Endodermal cell (in vitro differentiated cells): Measurements from ENCODE around the gene PLCE1. TPM values are rescaled to one million over a fixed set of nuclear protein-coding genes. Genes with fewer than 3 reads are reported as not detected.
"Not testable (repeated sequence)": the region's sequence is repeated elsewhere in the genome, so short reads cannot be mapped to it uniquely, and the experiment has no call there.

Source experiments
- DNase-seq: peaks from one replicate; pipeline ENCODE4 v3.0.0-alpha.2; 2017
- H3K27ac ChIP-seq: 2 replicates; pipeline ENCODE4 v1.5.1; 2013; ENCODE audit warnings: mild to moderate bottlenecking, low read depth, low read length, moderate library complexity
- H3K27me3 ChIP-seq: 2 replicates; pipeline ENCODE4 v1.6.1; 2013; ENCODE audit warnings: mild to moderate bottlenecking, low read length, moderate library complexity; ENCODE audit not compliant: insufficient read depth, control insufficient read depth, poor library complexity, severe bottlenecking
- H3K36me3 ChIP-seq: 2 replicates; pipeline ENCODE4 v1.7.0; 2013; ENCODE audit warnings: mild to moderate bottlenecking, low read length, moderate library complexity; ENCODE audit not compliant: control insufficient read depth, insufficient read depth
- H3K4me1 ChIP-seq: one replicate; pipeline ENCODE4 v1.7.0; 2013; ENCODE audit warnings: low read length; ENCODE audit not compliant: control insufficient read depth, insufficient read depth
- H3K4me3 ChIP-seq: 2 replicates; pipeline ENCODE4 v1.5.1; 2013; ENCODE audit warnings: mild to moderate bottlenecking, low read length, moderate library complexity
- H3K9ac ChIP-seq: 2 replicates; pipeline ENCODE4 v1.6.1; 2013; ENCODE audit warnings: mild to moderate bottlenecking, low read length, moderate library complexity; ENCODE audit not compliant: poor library complexity, severe bottlenecking; ENCODE audit errors: extremely low read depth
- H3K9me3 ChIP-seq: 2 replicates; pipeline ENCODE4 v1.6.1; 2013; ENCODE audit warnings: mild to moderate bottlenecking, low read length, moderate library complexity; ENCODE audit not compliant: control insufficient read depth
- H3K27ac Mint-ChIP-seq: 2 replicates; pipeline ENCODE4 v1.8.0; 2020; ENCODE audit warnings: mixed read lengths
- H3K27me3 Mint-ChIP-seq: 2 replicates; pipeline ENCODE4 v1.8.0; 2021; ENCODE audit warnings: mild to moderate bottlenecking, mixed read lengths; ENCODE audit not compliant: insufficient read depth
- H3K36me3 Mint-ChIP-seq: 2 replicates; pipeline ENCODE4 v1.8.0; 2020; ENCODE audit warnings: low read depth, mixed read lengths
- H3K4me1 Mint-ChIP-seq: 2 replicates; pipeline ENCODE4 v1.8.0; 2020; ENCODE audit warnings: mixed read lengths
- H3K4me3 Mint-ChIP-seq: 2 replicates; pipeline ENCODE4 v1.8.0; 2020; ENCODE audit warnings: mild to moderate bottlenecking, moderate library complexity, mixed read lengths
- H3K9me3 Mint-ChIP-seq: 2 replicates; pipeline ENCODE4 v1.8.0; 2020; ENCODE audit warnings: mild to moderate bottlenecking, mixed read lengths
- CTCF ChIP-seq: fragments of 200-600 bp; sonication (generic); conservative IDR thresholded peaks from 2 replicates; pipeline ENCODE4 v1.5.0; 2021; ENCODE audit warnings: antibody characterized with exemption, mild to moderate bottlenecking
- WGBS, 2 experiments: methylation state at CpG; one replicate each; pipeline versions ENCODE4 v1.1.5 to v1.1.7; 2013; ENCODE audit warnings: missing lambda C conversion rate in 2 of 2, mixed read lengths in 1 of 2; ENCODE audit not compliant: insufficient coverage in 1 of 2, insufficient read length in 1 of 2; 5-methylcytosine and 5-hydroxymethylcytosine counted together
- total RNA-seq, 2 donors: library from RNA; stranded (reverse); fragmentation: NEBNext Ultra II Directional in 1 of 2; extraction: Animal tissue kit (Norgen Biotek cat#: 25700) in 1 of 2; gene quantifications; 2 replicates in 1 of 2; 3 replicates in 1 of 2; pipeline ENCODE4 v1.2.1, GENCODE V29; 2021

The PLCE1 gene
- total RNA-seq, 2 donors from 2014 or later: 13.1 to 14.3 TPM

GRCh38 chr10:93954726-93955363 is 38.9 kb upstream of the PLCE1 start:
- no peak for DNase-seq
- H3K4me3 Mint-ChIP-seq: no peak overlapping the region
- H3K9ac ChIP-seq: no peak overlapping the region
- H3K4me1 Mint-ChIP-seq: peaks cover 5% of the 10 kb centered on the region
- peaks cover 3% of the 10 kb centered on the region for H3K9me3 Mint-ChIP-seq
- H3K9me3 ChIP-seq: no peaks in the 10 kb centered on the region
- no peak overlapping the region for H3K27ac ChIP-seq
- TF ChIP-seq CTCF: no peak
- H3K36me3 Mint-ChIP-seq: no peaks in the 10 kb centered on the region
- no peaks in the 10 kb centered on the region for H3K36me3 ChIP-seq
- no peak overlapping the region for H3K27ac Mint-ChIP-seq
- peaks cover 8% of the 10 kb centered on the region for H3K27me3 Mint-ChIP-seq
- no peaks in the 10 kb centered on the region for H3K4me1 ChIP-seq
- 89 to 90% methylated on average over 3 to 4 of the region's 5 CpGs for WGBS, 2 experiments
- no peaks in the 10 kb centered on the region for H3K27me3 ChIP-seq
- no peak overlapping the region for H3K4me3 ChIP-seq

- whole genome bisulfite sequencing, 2 experiments: 91 to 98% methylated on average over 5 to 6 of the region's 6 CpGs
- Mint-ChIP-seq H3K27ac (no peak overlapping the region), H3K36me3 (no peaks in the 10 kb centered on the region), H3K9me3 (no peaks in the 10 kb centered on the region), H3K4me3 (no peak overlapping the region), H3K27me3 (peaks cover 6% of the 10 kb centered on the region), H3K4me1 (peaks cover 7% of the 10 kb centered on the region)
- TF ChIP-seq CTCF: no peak
- Histone ChIP-seq H3K9ac (no peak overlapping the region), H3K4me1 (no peaks in the 10 kb centered on the region), H3K4me3 (no peak overlapping the region), H3K27me3 (no peaks in the 10 kb centered on the region), H3K36me3 (no peaks in the 10 kb centered on the region), H3K9me3 (no peaks in the 10 kb centered on the region), H3K27ac (no peak overlapping the region)
- DNase-seq: no peak
Observed at GRCh38 chr10:93958834-93959233, 34.9 kb upstream of the PLCE1 start.

GRCh38 chr10:93960988-93961387 is 32.7 kb upstream of the PLCE1 start:
- not testable (repeated sequence) for H3K9me3 Mint-ChIP-seq, H3K27me3 ChIP-seq, H3K9me3 ChIP-seq, H3K4me1 Mint-ChIP-seq, H3K4me3 Mint-ChIP-seq, H3K36me3 Mint-ChIP-seq, H3K9ac ChIP-seq, H3K27ac Mint-ChIP-seq, H3K27ac ChIP-seq, H3K27me3 Mint-ChIP-seq, H3K4me3 ChIP-seq, H3K36me3 ChIP-seq, DNase-seq, H3K4me1 ChIP-seq
- WGBS, 2 experiments: 95 to 97% methylated on average over 5 to 7 of the region's 7 CpGs

- no peaks in the 10 kb centered on the region for H3K4me1 ChIP-seq
- Mint-ChIP-seq H3K27me3 (peaks cover 6% of the 10 kb centered on the region), H3K4me3 (no peak overlapping the region), H3K27ac (no peak overlapping the region), H3K36me3 (no peaks in the 10 kb centered on the region), H3K4me1 (peaks cover 7% of the 10 kb centered on the region), H3K9me3 (no peaks in the 10 kb centered on the region)
- 96% methylated on average over 1 of the region's 1 CpG; no CpG with 5 or more reads in 1 of the 2 experiments for WGBS, 2 experiments
- H3K4me3 ChIP-seq: no peak overlapping the region
- no peak for TF ChIP-seq CTCF
- H3K27me3 ChIP-seq: no peaks in the 10 kb centered on the region
- no peaks in the 10 kb centered on the region for H3K9me3 ChIP-seq
- no peaks in the 10 kb centered on the region for H3K36me3 ChIP-seq
- no peak overlapping the region for H3K27ac ChIP-seq
- H3K9ac ChIP-seq: no peak overlapping the region
- DNase-seq: no peak
Observed at GRCh38 chr10:93962973-93963372, 30.8 kb upstream of the PLCE1 start.
